Ovary (tissue), 3 donors: ENCODE results near the gene USP49.

ENCODE experiments used
- CTCF ChIP-seq, 3 donors: fragments of 450-650 bp in 2 of 3; fragments of 200-600 bp in 1 of 3; IDR thresholded peaks; one replicate each; pipeline versions ENCODE4 v1.5.1 to v1.8.0; 2016 to 2022; ENCODE audit warnings: antibody characterized with exemption in 3 of 3, mild to moderate bottlenecking in 1 of 3
- EP300 ChIP-seq: sonication (generic); formaldehyde crosslinking; IDR thresholded peaks from one replicate; pipeline ENCODE4 v1.6.1; 2017; ENCODE audit warnings: antibody characterized with exemption
- POLR2A ChIP-seq: fragments of 450-650 bp; IDR thresholded peaks from one replicate; pipeline ENCODE4 v1.6.1; 2017; ENCODE audit warnings: antibody characterized with exemption, mild to moderate bottlenecking, moderate library complexity
- donor health status: DM: no; HTN: no; CAD: no.

- TF ChIP-seq CTCF (IDR thresholded peaks at IDR 0.05): no peak
- TF ChIP-seq POLR2A: no peak
- TF ChIP-seq EP300: no peak
Measured at GRCh38 chr6:41922154-41922553, 27.0 kb upstream of the USP49 start.
